Fibroblast of lung (primary cell): ENCODE measurements around the gene POMC.

Experiments
- EZH2 ChIP-seq: IDR thresholded peaks from 2 replicates; pipeline ENCODE4 v1.5.1; 2012; ENCODE audit warnings: low read length, control low read depth, mild to moderate bottlenecking; ENCODE audit errors: missing control alignments
- TF ChIP-seq, protein P1 (sequence below), 2 donors: IDR thresholded peaks in 1 of 2; conservative IDR thresholded peaks in 1 of 2; 1 replicate in 1 of 2; 2 replicates in 1 of 2; pipeline ENCODE4 v1.5.1; 2011 to 2012; ENCODE audit warnings: low read length in 2 of 2, control low read depth in 1 of 2, inconsistent platforms in 1 of 2, low read depth in 1 of 2, mild to moderate bottlenecking in 1 of 2

- TF ChIP-seq, protein P1, sequence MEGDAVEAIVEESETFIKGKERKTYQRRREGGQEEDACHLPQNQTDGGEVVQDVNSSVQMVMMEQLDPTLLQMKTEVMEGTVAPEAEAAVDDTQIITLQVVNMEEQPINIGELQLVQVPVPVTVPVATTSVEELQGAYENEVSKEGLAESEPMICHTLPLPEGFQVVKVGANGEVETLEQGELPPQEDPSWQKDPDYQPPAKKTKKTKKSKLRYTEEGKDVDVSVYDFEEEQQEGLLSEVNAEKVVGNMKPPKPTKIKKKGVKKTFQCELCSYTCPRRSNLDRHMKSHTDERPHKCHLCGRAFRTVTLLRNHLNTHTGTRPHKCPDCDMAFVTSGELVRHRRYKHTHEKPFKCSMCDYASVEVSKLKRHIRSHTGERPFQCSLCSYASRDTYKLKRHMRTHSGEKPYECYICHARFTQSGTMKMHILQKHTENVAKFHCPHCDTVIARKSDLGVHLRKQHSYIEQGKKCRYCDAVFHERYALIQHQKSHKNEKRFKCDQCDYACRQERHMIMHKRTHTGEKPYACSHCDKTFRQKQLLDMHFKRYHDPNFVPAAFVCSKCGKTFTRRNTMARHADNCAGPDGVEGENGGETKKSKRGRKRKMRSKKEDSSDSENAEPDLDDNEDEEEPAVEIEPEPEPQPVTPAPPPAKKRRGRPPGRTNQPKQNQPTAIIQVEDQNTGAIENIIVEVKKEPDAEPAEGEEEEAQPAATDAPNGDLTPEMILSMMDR (conservative IDR thresholded peaks at IDR 0.05 in 1 of 2, IDR thresholded peaks at IDR 0.05 in 1 of 2; ENCODE audit: low read depth in 1 of 2, low read length in 2 of 2): no peak
- TF ChIP-seq EZH2: no peak
These were observed 46.9 kb upstream of the POMC start for GRCh38 chr2:25215232-25215631.
